ENCODE data around the gene CDH4.

CDH4 gene

DNA sequence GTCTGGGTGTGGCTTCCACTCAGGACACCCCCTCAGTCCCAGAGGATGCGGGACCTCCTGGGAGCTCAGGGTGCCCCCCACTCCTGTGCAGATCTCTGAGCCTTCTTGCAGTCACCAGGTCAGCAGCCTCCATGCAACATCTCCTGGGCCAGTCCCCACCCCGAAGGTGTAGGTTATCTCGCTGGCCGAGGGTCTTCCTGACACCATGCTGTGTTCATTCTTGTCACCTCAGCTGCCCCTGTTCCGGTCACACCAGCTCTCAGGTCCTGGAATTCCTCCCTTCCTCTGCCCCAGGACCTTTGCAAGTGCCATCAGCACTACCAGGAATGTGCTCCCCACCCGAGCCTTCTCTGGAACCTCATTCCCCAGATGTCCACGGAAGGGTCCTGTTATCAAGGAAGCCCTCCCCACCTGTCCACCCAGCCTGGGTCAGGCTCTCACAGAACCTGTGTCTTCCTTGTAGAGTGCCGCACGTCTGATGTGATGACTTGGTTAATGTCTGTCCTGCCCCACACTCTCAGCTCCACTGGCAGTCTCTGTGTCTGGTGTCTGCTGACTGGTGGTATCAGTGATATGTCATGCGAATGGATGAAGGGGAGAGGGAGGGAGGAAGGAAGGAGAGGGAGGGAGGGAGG, 484.1 kb downstream of the CDH4 start:
- H3K9me3 ChIP-seq: no peaks in the 10 kb centered on the region
- no peak overlapping the region for H3K27ac ChIP-seq
- no peak overlapping the region for H3K4me3 ChIP-seq (ENCODE audit: low read depth in 1 of 2, low read length in 1 of 2)
- TF ChIP-seq, protein P1, sequence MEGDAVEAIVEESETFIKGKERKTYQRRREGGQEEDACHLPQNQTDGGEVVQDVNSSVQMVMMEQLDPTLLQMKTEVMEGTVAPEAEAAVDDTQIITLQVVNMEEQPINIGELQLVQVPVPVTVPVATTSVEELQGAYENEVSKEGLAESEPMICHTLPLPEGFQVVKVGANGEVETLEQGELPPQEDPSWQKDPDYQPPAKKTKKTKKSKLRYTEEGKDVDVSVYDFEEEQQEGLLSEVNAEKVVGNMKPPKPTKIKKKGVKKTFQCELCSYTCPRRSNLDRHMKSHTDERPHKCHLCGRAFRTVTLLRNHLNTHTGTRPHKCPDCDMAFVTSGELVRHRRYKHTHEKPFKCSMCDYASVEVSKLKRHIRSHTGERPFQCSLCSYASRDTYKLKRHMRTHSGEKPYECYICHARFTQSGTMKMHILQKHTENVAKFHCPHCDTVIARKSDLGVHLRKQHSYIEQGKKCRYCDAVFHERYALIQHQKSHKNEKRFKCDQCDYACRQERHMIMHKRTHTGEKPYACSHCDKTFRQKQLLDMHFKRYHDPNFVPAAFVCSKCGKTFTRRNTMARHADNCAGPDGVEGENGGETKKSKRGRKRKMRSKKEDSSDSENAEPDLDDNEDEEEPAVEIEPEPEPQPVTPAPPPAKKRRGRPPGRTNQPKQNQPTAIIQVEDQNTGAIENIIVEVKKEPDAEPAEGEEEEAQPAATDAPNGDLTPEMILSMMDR (IDR thresholded peaks at IDR 0.05): no peak
- no peaks in the 10 kb centered on the region for H3K27me3 ChIP-seq
- no peaks in the 10 kb centered on the region for H3K4me1 ChIP-seq (ENCODE audit: control insufficient read depth in 1 of 2, insufficient read depth in 1 of 2, low read depth in 1 of 2, low read length in 1 of 2)
- no peaks in the 10 kb centered on the region for H3K36me3 ChIP-seq

DNA sequence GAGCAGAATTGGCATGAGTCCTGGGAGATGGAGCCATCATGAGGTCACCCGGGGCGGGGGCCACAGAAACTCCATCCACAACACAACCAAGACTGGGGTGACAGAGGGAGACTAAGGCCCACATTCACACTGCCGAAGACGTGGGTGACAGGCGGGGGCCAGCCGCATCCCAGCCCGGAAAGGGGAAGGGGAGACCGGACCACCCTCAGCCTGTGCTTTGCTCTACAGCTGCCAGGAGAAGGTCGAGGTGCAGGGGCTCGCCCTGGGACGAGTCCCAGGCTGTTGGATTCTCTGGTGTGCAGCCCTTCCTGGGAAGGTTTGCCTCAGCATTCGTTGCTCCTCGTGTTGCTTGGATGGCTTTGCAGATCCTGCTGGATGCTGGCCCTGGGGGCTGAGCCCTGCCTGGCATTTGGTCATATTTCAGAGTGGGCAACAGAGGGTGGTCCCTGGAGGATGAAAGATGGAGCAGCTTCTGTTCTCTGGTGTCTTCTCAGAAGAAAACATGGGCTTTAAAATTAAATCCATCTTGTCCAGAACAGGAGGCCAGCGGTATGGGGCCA, 484.8 kb downstream of the CDH4 start:
- H3K9me3 ChIP-seq: no peaks in the 10 kb centered on the region
- no peaks in the 10 kb centered on the region for H3K4me1 ChIP-seq (ENCODE audit: control insufficient read depth in 1 of 2, insufficient read depth in 1 of 2, low read depth in 1 of 2, low read length in 1 of 2)
- H3K4me3 ChIP-seq (ENCODE audit: low read depth in 1 of 2, low read length in 1 of 2): no peak overlapping the region
- TF ChIP-seq, protein P1 (IDR thresholded peaks at IDR 0.05): no peak
- H3K27ac ChIP-seq: no peak overlapping the region
- H3K36me3 ChIP-seq: no peaks in the 10 kb centered on the region
- no peaks in the 10 kb centered on the region for H3K27me3 ChIP-seq

DNA sequence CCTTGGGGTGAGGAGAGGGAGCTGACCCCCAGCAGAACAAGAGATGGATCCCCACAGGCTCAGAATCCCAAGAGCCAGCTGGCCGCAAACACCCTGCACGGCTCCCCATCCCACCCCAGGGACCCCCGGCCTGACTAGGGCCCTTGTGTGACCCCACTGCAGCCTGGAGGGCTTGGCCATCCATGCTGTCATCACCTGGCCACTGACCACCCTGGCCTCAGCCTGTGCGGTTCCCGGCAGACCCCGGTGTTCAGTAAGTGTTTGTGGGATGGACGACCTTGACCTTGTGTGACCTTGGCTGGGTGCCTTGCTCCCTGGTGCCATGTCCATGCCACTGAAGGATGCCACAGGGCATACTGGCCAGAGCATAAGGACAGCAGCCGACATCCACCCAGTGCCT, 485.3 kb downstream of the CDH4 start:
- no peaks in the 10 kb centered on the region for H3K9me3 ChIP-seq
- no peak overlapping the region for H3K4me3 ChIP-seq (ENCODE audit: low read depth in 1 of 2, low read length in 1 of 2)

DNA sequence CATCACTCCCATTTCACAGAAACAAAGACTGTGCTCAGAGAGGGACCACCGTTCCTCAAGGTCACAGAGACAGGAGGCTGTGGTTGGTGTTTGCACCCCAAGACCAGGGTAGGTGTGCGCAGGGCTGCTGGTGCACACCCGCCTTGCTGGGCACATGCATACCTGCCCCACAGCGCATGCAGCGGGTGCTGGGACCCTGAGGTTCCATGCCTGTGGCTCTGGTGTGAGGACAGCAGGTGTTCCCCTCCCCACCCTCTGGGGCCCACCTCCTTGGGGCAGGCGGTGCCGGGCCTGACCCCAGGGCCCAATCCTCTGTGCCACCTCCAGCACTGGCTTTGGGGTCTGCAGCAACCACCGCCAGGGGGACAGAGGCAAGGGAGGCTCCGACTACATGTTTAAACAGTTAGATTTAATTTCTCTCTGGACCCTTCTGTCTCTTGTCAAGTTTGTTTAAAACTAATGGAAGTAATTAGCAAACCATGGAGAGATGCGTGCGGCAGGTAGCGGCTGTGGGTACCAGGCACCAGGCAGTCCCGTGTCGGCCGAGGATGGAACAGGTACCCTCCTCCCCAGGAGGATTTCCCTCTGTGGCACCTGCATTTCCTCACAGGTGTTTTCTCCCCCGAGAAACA, 485.9 kb downstream of the CDH4 start:
- TF ChIP-seq, protein P1 (IDR thresholded peaks at IDR 0.05): no peak
- no peaks in the 10 kb centered on the region for H3K36me3 ChIP-seq
- H3K4me3 ChIP-seq (ENCODE audit: low read depth in 1 of 2, low read length in 1 of 2): no peak overlapping the region
- H3K9me3 ChIP-seq: no peaks in the 10 kb centered on the region
- no peaks in the 10 kb centered on the region for H3K27me3 ChIP-seq
- H3K4me1 ChIP-seq (ENCODE audit: control insufficient read depth in 1 of 2, insufficient read depth in 1 of 2, low read depth in 1 of 2, low read length in 1 of 2): no peaks in the 10 kb centered on the region
- no peak overlapping the region for H3K27ac ChIP-seq

More for the DNA sequence above, 485.3 kb downstream of the CDH4 start:
- Histone ChIP-seq H3K4me1 (ENCODE audit: control insufficient read depth in 1 of 2, insufficient read depth in 1 of 2, low read depth in 1 of 2, low read length in 1 of 2) (no peaks in the 10 kb centered on the region), H3K36me3 (no peaks in the 10 kb centered on the region), H3K27me3 (no peaks in the 10 kb centered on the region), H3K27ac (no peak overlapping the region)
- TF ChIP-seq, protein P1 (IDR thresholded peaks at IDR 0.05): no peak

DNA sequence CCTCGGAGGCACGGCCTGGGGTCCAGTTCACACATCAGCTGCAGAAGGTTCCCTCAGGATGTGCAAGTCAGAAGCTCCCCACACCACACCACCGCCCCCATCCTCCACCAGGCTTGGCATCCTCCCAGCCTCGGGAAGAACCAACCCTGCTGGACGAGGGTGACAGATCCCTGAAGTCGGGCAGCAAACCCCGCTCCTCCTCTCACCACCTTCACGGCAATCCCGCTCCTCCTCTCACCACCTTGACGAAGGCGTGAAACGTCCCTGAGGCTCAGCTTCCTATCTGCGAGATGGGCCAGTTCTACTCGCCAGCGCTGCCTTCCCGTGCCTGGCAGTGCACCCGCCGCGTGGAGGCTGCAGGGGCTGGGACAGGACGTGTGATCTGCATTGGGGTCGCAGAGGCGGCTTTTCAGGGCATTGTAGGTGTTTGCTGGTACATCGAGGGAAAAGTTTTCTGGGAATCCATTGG, 486.6 kb downstream of the CDH4 start:
- Histone ChIP-seq H3K27me3 (no peaks in the 10 kb centered on the region), H3K36me3 (no peaks in the 10 kb centered on the region), H3K27ac (no peak overlapping the region), H3K4me1 (ENCODE audit: control insufficient read depth in 1 of 2, insufficient read depth in 1 of 2, low read depth in 1 of 2, low read length in 1 of 2) (no peaks in the 10 kb centered on the region), H3K4me3 (ENCODE audit: low read depth in 1 of 2, low read length in 1 of 2) (no peak overlapping the region), H3K9me3 (no peaks in the 10 kb centered on the region)
- TF ChIP-seq, protein P1 (IDR thresholded peaks at IDR 0.05): no peak
